Posterior cingulate gyrus (tissue), 11 donors: Measurements from ENCODE around the gene TMPRSS12.
A peak's percentile ranks its signal among the peaks of the same experiment; 100 is the strongest.
"Not testable (repeated sequence)": the region's sequence is repeated elsewhere in the genome, so short reads cannot be mapped to it uniquely, and the experiment has no call there.

Experiments
- DNase-seq, 10 donors: peaks; one replicate each; pipeline versions ENCODE4 v3.0.0 to v3.0.0-alpha.2; 2020 to 2021; ENCODE audit warnings: mixed read lengths in 3 of 10
- intact Hi-C: fragments of 100-400 bp; cut with DNase I; formaldehyde crosslinking; loops from one replicate; pipeline ENCODE4 v1.15.1; 2023

The TMPRSS12 gene

GRCh38 chr12:50855679-50856078 lies 13.0 kb downstream of the TMPRSS12 start:
- DNase-seq, intact Hi-C loops: not testable (repeated sequence)

- intact Hi-C loops, result no loop called here
- no peak for DNase-seq
These were observed 17.0 kb downstream of the TMPRSS12 start for GRCh38 chr12:50859621-50860310.

GRCh38 chr12:50862316-50862715 lies 19.6 kb downstream of the TMPRSS12 start:
- DNase-seq, result no peak

GRCh38 chr12:50865266-50865665 lies 22.5 kb downstream of the TMPRSS12 start:
- no peak for DNase-seq
- intact Hi-C loops, result no loop called here

More at GRCh38 chr12:50862316-50862715, 19.6 kb downstream of the TMPRSS12 start:
- intact Hi-C loops, result no loop called here

- intact Hi-C loops, DNase-seq: not testable (repeated sequence)
These were observed 26.2 kb downstream of the TMPRSS12 start for GRCh38 chr12:50868881-50869280.

GRCh38 chr12:50882563-50882962 lies 39.8 kb downstream of the TMPRSS12 start:
- DNase-seq, result no peak
- intact Hi-C loops, result no loop called here

DNA sequence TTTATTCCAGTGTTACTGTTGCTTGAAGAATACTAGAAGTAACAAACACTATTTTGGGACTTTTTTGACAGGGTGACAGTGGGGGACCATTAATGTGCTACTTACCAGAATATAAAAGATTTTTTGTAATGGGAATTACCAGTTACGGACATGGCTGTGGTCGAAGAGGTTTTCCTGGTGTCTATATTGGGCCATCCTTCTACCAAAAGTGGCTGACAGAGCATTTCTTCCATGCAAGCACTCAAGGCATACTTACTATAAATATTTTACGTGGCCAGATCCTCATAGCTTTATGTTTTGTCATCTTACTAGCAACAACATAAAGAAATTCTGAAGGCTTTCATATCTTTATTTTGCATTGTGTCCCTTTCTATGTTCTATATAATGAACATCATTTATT lies 44.5 kb downstream of the TMPRSS12 start:
- intact Hi-C loops, result no loop called here
- DNase-seq, result no peak

GRCh38 chr12:50888666-50889065 lies 45.9 kb downstream of the TMPRSS12 start:
- no peak for DNase-seq
- intact Hi-C loops, result no loop called here

- intact Hi-C loops, result no loop called here
- DNase-seq, result no peak
These were observed 51.5 kb downstream of the TMPRSS12 start for GRCh38 chr12:50894241-50894640.

- peak in 1 of 10 donors; percentile 70 for DNase-seq
- intact Hi-C loops, result no loop called here
These were observed 59.0 kb downstream of the TMPRSS12 start for GRCh38 chr12:50901685-50902113.

- intact Hi-C loops, DNase-seq: not testable (repeated sequence)
These were observed 65.8 kb downstream of the TMPRSS12 start for GRCh38 chr12:50908479-50908878.

DNA sequence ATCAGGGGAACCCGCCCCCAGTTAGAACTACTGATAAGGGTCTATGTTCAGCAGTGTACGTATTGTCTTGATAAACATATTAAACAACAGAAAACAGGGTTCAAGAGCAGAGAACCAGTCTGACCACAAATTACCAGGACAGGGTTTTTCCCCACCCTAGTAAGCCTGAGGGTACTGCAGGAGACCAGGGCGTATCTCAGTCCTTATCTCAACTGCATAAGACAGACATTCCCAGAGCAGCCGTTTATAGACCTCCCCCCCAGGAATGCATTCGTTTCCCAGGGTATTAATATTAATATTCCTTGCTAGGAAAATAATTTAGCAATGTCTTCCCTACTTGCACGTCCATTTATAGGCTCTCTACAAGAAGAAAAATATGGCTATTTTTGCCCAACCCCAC lies 69.6 kb downstream of the TMPRSS12 start:
- DNase-seq, intact Hi-C loops: not testable (repeated sequence)

DNA sequence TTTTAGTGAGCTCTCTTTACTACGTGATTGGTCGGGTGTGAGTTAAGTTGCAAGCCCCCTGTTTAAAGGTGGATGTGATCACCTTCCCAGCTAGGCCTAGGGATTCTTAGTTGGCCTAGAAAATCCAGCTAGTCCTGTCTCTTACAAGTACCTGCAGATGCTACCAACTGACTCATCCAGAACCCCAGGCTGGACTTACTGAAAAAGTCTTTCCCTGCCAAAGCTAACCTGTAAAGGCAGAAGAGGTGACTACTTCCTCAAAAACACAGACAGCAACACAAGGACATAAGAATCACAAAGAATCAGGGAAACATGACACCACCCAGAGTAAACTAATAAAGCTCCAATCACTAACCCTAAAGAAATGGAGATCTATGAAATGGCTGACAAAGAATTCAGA lies 70.5 kb downstream of the TMPRSS12 start:
- DNase-seq, result no peak
- intact Hi-C loops, result no loop called here

- no peak for DNase-seq
- intact Hi-C loops, result no loop called here
These were observed 72.3 kb downstream of the TMPRSS12 start for GRCh38 chr12:50914872-50915484.

- no peak for DNase-seq
- intact Hi-C loops, result no loop called here
These were observed 73.6 kb downstream of the TMPRSS12 start for GRCh38 chr12:50916292-50916691.

DNA sequence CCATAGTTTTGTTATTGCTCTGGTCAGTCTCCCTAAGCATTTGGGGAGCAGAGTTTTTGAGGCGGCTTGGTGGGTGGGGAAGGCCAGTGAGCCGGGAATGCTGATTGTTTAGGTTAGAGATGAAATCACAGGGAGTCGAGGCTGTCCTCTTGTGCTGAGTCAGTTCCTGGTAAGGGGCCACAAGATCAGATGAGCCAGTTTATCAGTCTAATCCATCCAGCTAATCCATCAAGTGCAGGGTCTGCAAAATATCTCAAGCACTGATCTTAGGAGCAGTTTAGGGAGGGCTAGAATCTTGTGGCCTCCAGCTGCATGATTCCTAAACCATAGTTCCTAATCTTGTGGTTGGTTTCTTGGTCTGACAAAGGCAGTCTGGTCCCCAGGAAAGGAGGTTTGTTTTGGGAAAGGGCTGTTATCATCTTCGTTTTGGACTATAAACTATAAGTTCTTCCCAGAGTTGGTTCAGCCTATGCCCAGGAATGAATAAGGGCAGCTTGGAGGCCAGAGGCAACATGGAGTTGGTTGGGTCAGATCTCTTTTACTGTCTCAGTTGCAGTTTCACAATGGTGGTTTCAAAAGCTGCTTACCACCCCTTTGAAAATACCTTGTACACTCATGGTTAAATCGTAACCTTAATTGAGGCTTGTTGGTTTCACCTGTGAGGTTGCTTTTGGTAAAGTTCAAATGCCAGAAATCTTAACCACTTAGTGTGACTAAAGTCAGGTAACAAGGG lies 76.0 kb downstream of the TMPRSS12 start:
- DNase-seq, result no peak
- intact Hi-C loops, result no loop called here

DNA sequence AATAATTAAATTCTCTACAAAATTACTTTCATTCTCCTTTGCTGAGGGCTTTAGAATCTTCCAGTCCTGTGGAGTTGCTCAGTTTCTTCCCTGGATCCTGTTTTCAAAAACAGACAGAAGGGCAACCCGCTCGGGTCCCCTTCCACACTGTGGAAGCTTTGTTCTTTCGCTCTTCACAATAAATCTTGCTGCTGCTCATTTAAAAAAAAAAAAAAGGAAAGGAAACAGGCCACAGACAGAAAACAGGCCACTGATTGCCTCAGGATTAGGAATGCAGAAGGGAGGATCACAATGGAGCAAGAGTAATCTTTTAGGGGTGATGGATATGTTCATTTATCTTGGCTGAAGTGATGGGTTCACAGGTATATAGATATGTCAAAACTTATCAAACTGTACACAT lies 80.1 kb downstream of the TMPRSS12 start:
- intact Hi-C loops, result loop anchor here (5.0 kb wide), 1 partner anchor 96 kb away; no protein-coding TSS in a partner anchor

DNA sequence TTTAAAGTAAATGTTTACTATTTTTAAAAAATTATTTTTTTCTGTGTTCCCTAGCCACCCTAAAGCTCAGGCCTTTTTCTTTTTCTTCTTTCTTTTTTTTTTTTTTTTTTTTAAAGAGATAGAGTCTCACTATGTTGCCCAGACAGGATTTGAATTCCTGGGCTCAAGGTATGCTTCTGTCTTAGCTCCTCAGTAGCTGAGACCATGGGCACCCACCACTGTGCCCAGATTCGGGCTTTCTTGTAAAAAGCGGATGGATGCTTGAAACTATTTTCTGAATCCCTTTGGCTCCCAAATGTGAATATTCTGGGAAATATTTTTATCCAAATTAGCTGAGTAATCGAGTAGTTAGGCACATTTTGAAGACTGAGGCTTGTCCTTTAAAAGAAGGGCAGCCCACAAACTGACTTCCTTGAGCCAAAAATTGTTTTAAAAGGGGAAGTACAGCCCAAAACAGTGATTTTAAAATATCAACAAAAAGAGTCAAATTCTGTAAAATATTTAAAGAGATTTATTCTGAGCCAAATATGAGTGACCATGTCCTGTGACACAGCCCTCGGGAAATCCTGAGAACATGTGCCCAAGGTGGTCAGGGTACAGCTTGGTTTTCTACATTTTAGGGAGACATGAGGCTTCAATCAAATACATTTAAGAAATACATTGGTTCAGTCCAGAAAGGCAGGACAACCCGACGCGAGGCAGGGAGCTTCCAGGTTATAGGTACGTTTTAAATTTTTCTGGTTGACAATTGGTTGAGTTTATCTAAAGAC lies 80.8 kb downstream of the TMPRSS12 start:
- DNase-seq, result no peak
- intact Hi-C loops, result loop anchor here (5.0 kb wide), 1 partner anchor 96 kb away; no protein-coding TSS in a partner anchor

More for the DNA sequence above, 80.1 kb downstream of the TMPRSS12 start:
- DNase-seq, result no peak

GRCh38 chr12:50924131-50924438 lies 81.4 kb downstream of the TMPRSS12 start:
- no peak for DNase-seq
- intact Hi-C loops, result loop anchor here (5.0 kb wide), 1 partner anchor 97 kb away; no protein-coding TSS in a partner anchor
